Measurements from ENCODE around the gene PRSS48. TPM values are rescaled to one million over a fixed set of nuclear protein-coding genes. Genes with fewer than 3 reads are reported as not detected.

Gene PRSS48
- total RNA-seq, 1 donor from 2014 or later, result not detected

DNA sequence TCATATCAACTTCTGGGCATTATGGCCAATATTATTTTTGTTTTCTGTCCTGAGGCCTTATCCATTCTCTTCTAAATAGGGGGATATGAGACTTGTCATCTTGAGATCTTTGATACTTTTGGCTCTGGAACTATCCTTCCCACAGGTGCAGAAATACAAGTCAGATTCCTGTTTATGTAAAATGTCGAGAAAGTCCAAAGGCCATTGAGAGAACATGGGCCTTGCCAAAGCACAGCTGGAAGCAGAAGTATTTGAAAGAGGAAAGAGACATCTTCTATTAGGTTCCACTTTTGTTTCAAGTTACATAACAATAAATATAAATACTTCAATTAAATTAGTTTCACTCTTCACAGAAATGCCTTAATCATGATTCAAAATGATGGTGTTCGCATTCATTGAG is 20.8 kb upstream of the PRSS48 start:
- DNase-seq (ENCODE audit: low read depth) (no peak), FAIRE-seq (no peak)
- H3K27me3 ChIP-seq (ENCODE audit: control insufficient read depth, insufficient read depth, low read length), result no peaks in the 10 kb centered on the region
- H3K36me3 ChIP-seq (ENCODE audit: control insufficient read depth, insufficient read depth, low read length), result no peaks in the 10 kb centered on the region
- H3K4me3 ChIP-seq (ENCODE audit: low read depth, low read length), result no peak overlapping the region
- TF ChIP-seq, protein P1, sequence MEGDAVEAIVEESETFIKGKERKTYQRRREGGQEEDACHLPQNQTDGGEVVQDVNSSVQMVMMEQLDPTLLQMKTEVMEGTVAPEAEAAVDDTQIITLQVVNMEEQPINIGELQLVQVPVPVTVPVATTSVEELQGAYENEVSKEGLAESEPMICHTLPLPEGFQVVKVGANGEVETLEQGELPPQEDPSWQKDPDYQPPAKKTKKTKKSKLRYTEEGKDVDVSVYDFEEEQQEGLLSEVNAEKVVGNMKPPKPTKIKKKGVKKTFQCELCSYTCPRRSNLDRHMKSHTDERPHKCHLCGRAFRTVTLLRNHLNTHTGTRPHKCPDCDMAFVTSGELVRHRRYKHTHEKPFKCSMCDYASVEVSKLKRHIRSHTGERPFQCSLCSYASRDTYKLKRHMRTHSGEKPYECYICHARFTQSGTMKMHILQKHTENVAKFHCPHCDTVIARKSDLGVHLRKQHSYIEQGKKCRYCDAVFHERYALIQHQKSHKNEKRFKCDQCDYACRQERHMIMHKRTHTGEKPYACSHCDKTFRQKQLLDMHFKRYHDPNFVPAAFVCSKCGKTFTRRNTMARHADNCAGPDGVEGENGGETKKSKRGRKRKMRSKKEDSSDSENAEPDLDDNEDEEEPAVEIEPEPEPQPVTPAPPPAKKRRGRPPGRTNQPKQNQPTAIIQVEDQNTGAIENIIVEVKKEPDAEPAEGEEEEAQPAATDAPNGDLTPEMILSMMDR (IDR thresholded peaks at IDR 0.05; ENCODE audit: insufficient read depth, low read length, severe bottlenecking), result no peak

DNA sequence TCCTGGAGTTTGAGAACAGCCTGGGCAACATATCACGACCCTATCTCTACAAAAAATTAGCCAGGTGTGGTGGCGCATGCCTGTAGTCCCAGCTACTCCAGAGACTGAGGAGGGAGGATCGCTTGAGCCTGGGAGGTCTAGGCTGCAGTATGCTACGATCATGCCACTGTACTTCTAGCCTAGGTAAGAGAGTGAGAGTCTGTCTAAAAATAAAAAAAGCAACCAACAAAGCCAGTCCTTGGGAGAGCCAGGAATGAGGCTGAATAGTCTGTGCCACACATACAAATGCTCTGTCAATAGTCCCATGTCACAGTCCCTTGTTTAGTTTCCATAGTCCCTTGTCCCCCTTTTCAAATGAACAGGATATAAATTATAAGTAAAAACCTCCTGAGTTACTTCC is 19.3 kb upstream of the PRSS48 start:
- TF ChIP-seq, protein P1 (IDR thresholded peaks at IDR 0.05; ENCODE audit: insufficient read depth, low read length, severe bottlenecking), result no peak
- Histone ChIP-seq H3K4me3 (ENCODE audit: low read depth, low read length) (no peak overlapping the region), H3K36me3 (ENCODE audit: control insufficient read depth, insufficient read depth, low read length) (no peaks in the 10 kb centered on the region), H3K27me3 (ENCODE audit: control insufficient read depth, insufficient read depth, low read length) (no peaks in the 10 kb centered on the region)
- FAIRE-seq (no peak), DNase-seq (ENCODE audit: low read depth) (no peak)

DNA sequence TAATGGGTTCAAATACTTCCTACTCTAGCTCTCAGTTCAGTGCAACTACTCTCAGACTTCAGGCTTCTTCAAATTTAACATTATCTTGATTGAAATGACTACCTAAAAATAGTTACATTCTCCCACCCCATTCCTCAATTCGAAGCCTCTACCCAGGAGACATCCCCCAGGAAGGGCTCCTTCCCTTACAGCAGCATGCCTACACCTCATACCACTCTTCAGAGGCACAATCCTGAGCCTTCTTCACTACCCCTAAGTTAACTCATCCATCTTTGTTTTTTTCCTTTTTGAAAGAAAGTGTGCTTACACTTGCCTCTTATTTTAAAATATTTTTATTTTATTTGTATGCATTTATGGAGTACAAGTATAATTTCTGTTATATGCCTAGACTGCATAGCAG is 17.2 kb upstream of the PRSS48 start:
- Histone ChIP-seq H3K27me3 (ENCODE audit: control insufficient read depth, insufficient read depth, low read length) (no peaks in the 10 kb centered on the region), H3K4me3 (ENCODE audit: low read depth, low read length) (no peak overlapping the region), H3K36me3 (ENCODE audit: control insufficient read depth, insufficient read depth, low read length) (no peaks in the 10 kb centered on the region)
- FAIRE-seq (no peak), DNase-seq (ENCODE audit: low read depth) (no peak)
- TF ChIP-seq, protein P1 (IDR thresholded peaks at IDR 0.05; ENCODE audit: insufficient read depth, low read length, severe bottlenecking), result no peak

DNA sequence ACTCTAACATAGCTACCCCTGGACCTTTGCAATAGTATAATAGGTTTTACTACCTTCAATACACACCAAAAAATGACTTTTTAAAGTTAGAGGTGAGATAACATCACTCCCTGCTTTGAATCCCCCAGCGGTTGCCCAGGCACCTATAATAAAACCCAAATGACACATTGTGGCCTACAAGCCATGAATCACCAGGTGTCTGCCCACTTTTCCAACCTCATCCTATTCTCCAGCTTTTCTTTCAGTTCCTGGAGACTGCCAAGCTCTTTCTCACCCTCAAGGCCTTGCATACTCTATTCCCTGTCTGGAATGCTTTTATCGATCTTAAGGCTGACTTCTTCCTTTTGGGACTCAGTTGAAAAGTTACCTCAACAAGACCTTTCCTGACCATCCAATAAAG is 16.4 kb upstream of the PRSS48 start:
- TF ChIP-seq, protein P1 (IDR thresholded peaks at IDR 0.05; ENCODE audit: insufficient read depth, low read length, severe bottlenecking), result no peak
- FAIRE-seq (no peak), DNase-seq (ENCODE audit: low read depth) (peak; percentile 50)
- Histone ChIP-seq H3K27me3 (ENCODE audit: control insufficient read depth, insufficient read depth, low read length) (no peaks in the 10 kb centered on the region), H3K4me3 (ENCODE audit: low read depth, low read length) (no peak overlapping the region), H3K36me3 (ENCODE audit: control insufficient read depth, insufficient read depth, low read length) (no peaks in the 10 kb centered on the region)

DNA sequence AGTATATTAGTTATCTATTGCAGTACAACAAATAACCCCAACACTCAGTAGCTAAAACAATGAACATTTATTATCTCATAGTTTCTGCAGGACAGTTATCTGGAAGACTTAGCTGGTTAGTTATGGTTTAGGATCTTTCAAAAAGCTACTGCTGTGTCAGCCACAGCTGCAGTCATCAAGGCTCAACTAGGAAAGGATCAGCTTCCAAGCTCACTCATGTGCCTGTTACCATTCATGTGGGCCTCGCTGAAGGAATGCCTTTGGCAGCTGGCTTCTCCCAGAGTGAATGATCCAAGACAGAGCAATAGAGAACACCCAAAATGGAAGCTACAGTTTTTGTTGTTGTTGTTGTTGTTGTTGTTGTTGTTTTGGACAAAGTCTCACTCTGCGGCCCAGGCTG is 13.5 kb upstream of the PRSS48 start:
- H3K4me3 ChIP-seq (ENCODE audit: low read depth, low read length), result no peak overlapping the region
- no peak for DNase-seq (ENCODE audit: low read depth)
- TF ChIP-seq, protein P1 (IDR thresholded peaks at IDR 0.05; ENCODE audit: insufficient read depth, low read length, severe bottlenecking), result no peak
- no peaks in the 10 kb centered on the region for H3K36me3 ChIP-seq (ENCODE audit: control insufficient read depth, insufficient read depth, low read length)
- no peaks in the 10 kb centered on the region for H3K27me3 ChIP-seq (ENCODE audit: control insufficient read depth, insufficient read depth, low read length)
- FAIRE-seq, result no peak

DNA sequence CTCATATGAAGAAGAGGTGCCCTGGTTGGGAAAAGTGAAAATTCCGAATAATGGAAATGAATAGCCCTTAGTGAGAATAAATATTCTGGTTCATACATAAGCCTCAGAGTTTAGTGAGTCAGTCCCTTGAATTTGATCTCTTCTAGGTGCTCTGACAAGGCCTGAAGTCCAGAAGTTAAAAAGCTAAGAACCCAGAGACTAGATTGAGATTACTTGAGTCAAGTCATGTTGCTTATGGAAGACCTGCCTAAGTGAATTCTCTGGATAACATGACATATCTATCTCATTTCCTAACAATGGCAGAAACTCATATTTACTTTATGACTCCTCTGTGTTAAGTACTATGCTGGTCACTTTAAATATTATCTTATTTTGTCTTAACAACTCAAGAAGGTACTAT is 10.5 kb upstream of the PRSS48 start:
- Histone ChIP-seq H3K36me3 (ENCODE audit: control insufficient read depth, insufficient read depth, low read length) (no peaks in the 10 kb centered on the region), H3K27me3 (ENCODE audit: control insufficient read depth, insufficient read depth, low read length) (no peaks in the 10 kb centered on the region), H3K4me3 (ENCODE audit: low read depth, low read length) (no peak overlapping the region)
- TF ChIP-seq, protein P1 (IDR thresholded peaks at IDR 0.05; ENCODE audit: insufficient read depth, low read length, severe bottlenecking), result no peak
- FAIRE-seq (no peak), DNase-seq (ENCODE audit: low read depth) (peak; percentile 60)
